ENCODE data around the gene SMARCA4. TPM values are rescaled to one million over a fixed set of nuclear protein-coding genes. Genes with fewer than 3 reads are reported as not detected.
"Not testable (repeated sequence)": the region's sequence is repeated elsewhere in the genome, so short reads cannot be mapped to it uniquely, and the experiment has no call there.

SMARCA4 gene
- total RNA-seq, 2 experiments from 2014 or later, result 409 to 554 TPM

DNA sequence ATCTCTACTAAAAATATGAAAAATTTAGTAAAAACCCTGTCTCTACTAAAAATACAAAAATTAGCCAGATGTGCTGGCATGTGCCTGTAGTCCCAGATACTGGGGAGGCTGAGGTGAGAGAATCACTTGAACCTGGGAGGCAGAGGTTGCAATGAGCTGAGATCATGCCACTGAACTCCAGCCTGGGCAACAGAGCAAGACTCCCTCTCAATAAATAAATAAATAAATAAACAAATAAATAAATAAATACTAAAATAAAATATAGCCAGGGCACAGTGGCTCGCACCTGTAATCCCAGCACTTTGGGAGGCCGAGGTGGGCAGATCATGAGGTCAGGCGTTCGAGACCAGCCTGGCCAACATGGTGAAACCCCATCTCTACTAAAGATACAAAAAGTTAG, 17.4 kb upstream of the SMARCA4 start:
- ChIA-PET CTCF (ENCODE audit: unreplicated experiment) (interaction anchor here (1.5 kb wide), 1 partner anchor 37 kb away, joined by 3 read pairs; no protein-coding TSS in a partner anchor), POLR2A (interaction anchor here (0.6 to 2.1 kb wide), 2 partner anchors 11 to 66 kb away, joined by 5 to 8 read pairs; no protein-coding TSS in a partner anchor)
- intact Hi-C loops (cut with micrococcal nuclease; ENCODE audit: unreplicated experiment); H3K27ac ChIP-seq (ENCODE audit: low read depth, low read length, poor library complexity, severe bottlenecking); H2AFZ ChIP-seq (ENCODE audit: low read length); BruUV-seq (replicated peaks); H3K36me3 ChIP-seq (ENCODE audit: insufficient read depth, low read length); H3K4me2 ChIP-seq (ENCODE audit: low read length); DNase-seq (ENCODE audit: low spot score); H4K20me1 ChIP-seq (ENCODE audit: insufficient read depth, low read length); H3K4me3 ChIP-seq (ENCODE audit: low read depth, low read length, poor library complexity, severe bottlenecking); H3K79me2 ChIP-seq (ENCODE audit: insufficient read depth, low read depth, low read length); H3K9me2 ChIP-seq (ENCODE audit: insufficient read depth, low read length); H3K9me3 ChIP-seq (ENCODE audit: low read length): not testable (repeated sequence)
- H3K4me1 ChIP-seq (ENCODE audit: insufficient read depth, low read length, poor library complexity, severe bottlenecking), result peaks cover 43% of the 10 kb centered on the region

DNA sequence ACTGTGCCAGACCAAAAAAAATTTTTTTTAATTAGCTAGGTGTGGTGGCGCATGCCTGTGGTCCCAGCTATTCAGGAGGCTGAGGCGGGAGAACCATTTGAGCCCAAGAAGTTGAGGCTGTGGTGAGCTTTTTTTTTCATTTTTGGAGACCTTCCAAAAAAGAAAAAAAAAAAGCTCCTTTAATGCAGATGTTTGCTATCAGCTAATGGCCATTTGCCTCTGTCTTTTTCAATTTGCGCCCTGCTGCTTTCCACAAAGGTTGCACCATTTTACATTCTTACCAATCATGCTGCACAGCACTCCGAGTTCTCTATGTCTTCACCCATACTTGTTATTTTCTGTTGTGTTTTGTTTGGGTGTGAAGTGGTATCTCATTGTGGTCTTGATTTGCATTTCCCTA, 15.6 kb upstream of the SMARCA4 start:
- no peak overlapping the region for H3K27ac ChIP-seq (ENCODE audit: low read depth, low read length, poor library complexity, severe bottlenecking)
- intact Hi-C loops (cut with micrococcal nuclease; ENCODE audit: unreplicated experiment), result no loop called here
- TF ChIP-seq EZH2phosphoT487 (IDR thresholded peaks at IDR 0.05; ENCODE audit: borderline replicate concordance, low read depth, low read length), result no peak
- TF ChIP-seq, protein P1, sequence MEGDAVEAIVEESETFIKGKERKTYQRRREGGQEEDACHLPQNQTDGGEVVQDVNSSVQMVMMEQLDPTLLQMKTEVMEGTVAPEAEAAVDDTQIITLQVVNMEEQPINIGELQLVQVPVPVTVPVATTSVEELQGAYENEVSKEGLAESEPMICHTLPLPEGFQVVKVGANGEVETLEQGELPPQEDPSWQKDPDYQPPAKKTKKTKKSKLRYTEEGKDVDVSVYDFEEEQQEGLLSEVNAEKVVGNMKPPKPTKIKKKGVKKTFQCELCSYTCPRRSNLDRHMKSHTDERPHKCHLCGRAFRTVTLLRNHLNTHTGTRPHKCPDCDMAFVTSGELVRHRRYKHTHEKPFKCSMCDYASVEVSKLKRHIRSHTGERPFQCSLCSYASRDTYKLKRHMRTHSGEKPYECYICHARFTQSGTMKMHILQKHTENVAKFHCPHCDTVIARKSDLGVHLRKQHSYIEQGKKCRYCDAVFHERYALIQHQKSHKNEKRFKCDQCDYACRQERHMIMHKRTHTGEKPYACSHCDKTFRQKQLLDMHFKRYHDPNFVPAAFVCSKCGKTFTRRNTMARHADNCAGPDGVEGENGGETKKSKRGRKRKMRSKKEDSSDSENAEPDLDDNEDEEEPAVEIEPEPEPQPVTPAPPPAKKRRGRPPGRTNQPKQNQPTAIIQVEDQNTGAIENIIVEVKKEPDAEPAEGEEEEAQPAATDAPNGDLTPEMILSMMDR (conservative IDR thresholded peaks at IDR 0.05; ENCODE audit: low read length), result no peak
- no peak overlapping the region for H3K4me3 ChIP-seq (ENCODE audit: low read depth, low read length, poor library complexity, severe bottlenecking)
- H3K79me2 ChIP-seq (ENCODE audit: insufficient read depth, low read depth, low read length), result no peaks in the 10 kb centered on the region
- H2AFZ ChIP-seq (ENCODE audit: low read length), result no peak overlapping the region
- ChIA-PET CTCF (ENCODE audit: unreplicated experiment) (no interaction called here), POLR2A (interaction anchor here (0.6 to 1.6 kb wide), 2 partner anchors 9 to 17 kb away, joined by 3 read pairs; no protein-coding TSS in a partner anchor)
- no peaks in the 10 kb centered on the region for H3K9me2 ChIP-seq (ENCODE audit: insufficient read depth, low read length)
- BruUV-seq (replicated peaks), result no TSS peak
- H3K9me3 ChIP-seq (ENCODE audit: low read length), result no peaks in the 10 kb centered on the region
- no peaks in the 10 kb centered on the region for H3K36me3 ChIP-seq (ENCODE audit: insufficient read depth, low read length)
- H3K4me2 ChIP-seq (ENCODE audit: low read length), result no peak overlapping the region
- peaks cover 31% of the 10 kb centered on the region for H3K4me1 ChIP-seq (ENCODE audit: insufficient read depth, low read length, poor library complexity, severe bottlenecking)
- H4K20me1 ChIP-seq (ENCODE audit: insufficient read depth, low read length), result no peaks in the 10 kb centered on the region
- no peak for DNase-seq (ENCODE audit: low spot score)

DNA sequence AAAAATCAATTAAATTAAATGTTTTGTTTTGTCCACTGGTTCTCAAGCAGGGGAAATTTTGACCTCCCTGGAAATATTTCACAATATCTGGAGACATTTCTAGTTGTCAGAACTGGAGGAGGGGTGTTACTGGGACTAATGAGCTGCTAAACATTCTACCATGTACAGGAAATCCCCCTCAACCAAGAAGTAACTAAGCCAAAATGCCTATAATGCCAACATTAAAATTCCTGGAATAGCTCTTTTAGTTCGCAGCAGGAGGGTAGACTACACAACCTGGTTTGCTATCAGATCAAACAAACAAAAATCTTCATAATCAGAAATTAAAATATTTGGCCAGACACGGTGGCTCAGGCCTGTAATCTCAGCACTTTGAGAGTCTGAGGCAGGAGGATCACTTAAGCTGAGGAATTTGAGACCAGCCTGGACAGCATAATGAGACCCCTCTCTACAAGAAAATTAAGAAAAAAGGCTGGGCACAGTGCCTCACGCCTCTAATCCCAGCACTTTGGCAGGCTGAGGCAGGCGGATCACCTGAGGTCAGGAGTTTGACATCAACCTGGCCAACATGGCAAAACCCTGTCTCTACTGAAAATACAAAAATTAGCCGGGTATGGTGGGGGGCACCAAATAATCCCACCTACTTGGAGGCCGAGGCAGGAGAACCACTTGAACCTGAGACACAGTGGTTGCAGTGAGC, 13.7 kb upstream of the SMARCA4 start:
- H3K4me3 ChIP-seq (ENCODE audit: low read depth, low read length, poor library complexity, severe bottlenecking), result no peak overlapping the region
- no TSS peak for BruUV-seq (replicated peaks)
- H3K4me2 ChIP-seq (ENCODE audit: low read length), result no peak overlapping the region
- H4K20me1 ChIP-seq (ENCODE audit: insufficient read depth, low read length), result no peaks in the 10 kb centered on the region
- TF ChIP-seq, protein P1 (conservative IDR thresholded peaks at IDR 0.05; ENCODE audit: low read length), result no peak
- no peak for TF ChIP-seq EZH2phosphoT487 (IDR thresholded peaks at IDR 0.05; ENCODE audit: borderline replicate concordance, low read depth, low read length)
- DNase-seq (ENCODE audit: low spot score), result no peak
- ChIA-PET CTCF (ENCODE audit: unreplicated experiment) (no interaction called here), POLR2A (interaction anchor here (0.6 to 1.2 kb wide), 2 partner anchors 11 to 542 kb away, joined by 3 to 6 read pairs; no protein-coding TSS in a partner anchor)
- H3K4me1 ChIP-seq (ENCODE audit: insufficient read depth, low read length, poor library complexity, severe bottlenecking), result peaks cover 23% of the 10 kb centered on the region
- no peaks in the 10 kb centered on the region for H3K9me2 ChIP-seq (ENCODE audit: insufficient read depth, low read length)
- no peaks in the 10 kb centered on the region for H3K36me3 ChIP-seq (ENCODE audit: insufficient read depth, low read length)
- H3K9me3 ChIP-seq (ENCODE audit: low read length), result no peaks in the 10 kb centered on the region
- intact Hi-C loops (cut with micrococcal nuclease; ENCODE audit: unreplicated experiment), result no loop called here
- H3K27ac ChIP-seq (ENCODE audit: low read depth, low read length, poor library complexity, severe bottlenecking), result no peak overlapping the region
- no peak overlapping the region for H2AFZ ChIP-seq (ENCODE audit: low read length)
- H3K79me2 ChIP-seq (ENCODE audit: insufficient read depth, low read depth, low read length), result no peaks in the 10 kb centered on the region
